Motor neuron (in vitro differentiated cells): ENCODE measurements around the gene FXYD6. TPM values are rescaled to one million over a fixed set of nuclear protein-coding genes. Genes with fewer than 3 reads are reported as not detected.
A peak's percentile ranks its signal among the peaks of the same experiment; 100 is the strongest.
"Not testable (repeated sequence)": the region's sequence is repeated elsewhere in the genome, so short reads cannot be mapped to it uniquely, and the experiment has no call there.

ENCODE experiments used
- ATAC-seq, 8 experiments: fragments of 200-7000 bp; cut with Tn5 transposase; replicated peaks in 6 of 8; 2 replicates each; pipeline ENCODE4 v1.8.0; 2021; ENCODE audit warnings: mild to moderate bottlenecking in 8 of 8, moderate library complexity in 8 of 8
- H3K27ac ChIP-seq, 2 donors: fragments of 250-450 bp; sonication (Bioruptor Pico); 2 replicates each; pipeline ENCODE4 v1.9.0; 2021; ENCODE audit warnings: antibody characterized with exemption in 2 of 2, mild to moderate bottlenecking in 2 of 2, moderate library complexity in 1 of 2
- H3K4me1 ChIP-seq, 2 donors: fragments of 250-450 bp; sonication (Bioruptor Pico); replicated peaks in 1 of 2; 2 replicates each; pipeline ENCODE4 v1.6.1; 2021; ENCODE audit warnings: antibody characterized with exemption in 2 of 2, mild to moderate bottlenecking in 2 of 2, moderate library complexity in 1 of 2
- H3K4me3 ChIP-seq, 5 donors: fragments of 250-450 bp; sonication (Bioruptor Pico); 2 replicates each; pipeline ENCODE4 v1.9.0; 2021; ENCODE audit warnings: antibody characterized with exemption in 5 of 5, mild to moderate bottlenecking in 5 of 5, moderate library complexity in 4 of 5
- WGBS, 10 experiments: fragments of 450-650 bp; shearing (Covaris generic); methylation state at CpG; one replicate each; pipeline ENCODE4 v1.0.0; 2022; 5-methylcytosine and 5-hydroxymethylcytosine counted together
- in situ Hi-C, 9 experiments: fragments of 400-800 bp; cut with MboI; loops; one replicate each; pipeline ENCODE4 v1.15.0; 2021; ENCODE audit warnings: low sequenced_read_pairs in 9 of 9, low pct_unique_long_range_greater_than_20kb in 2 of 9; ENCODE audit not compliant: unreplicated experiment in 9 of 9
- total RNA-seq, 8 experiments: library from RNA; unstranded; fragments of 300-600 nt; gene quantifications; 2 replicates each; pipeline versions ENCODE4 v1.2.3 to v1.2.4, GENCODE V29; 2022

The FXYD6 gene
- total RNA-seq, 8 experiments from 2014 or later, result 0.18 to 230 (median 114) TPM

GRCh38 chr11:117818041-117818873 is 58.2 kb downstream of the FXYD6 start:
- ATAC-seq, result no peak
- in situ Hi-C loops, result loop anchor here in 6 of 9 experiments (25.0 kb wide), 2 partner anchors 244 to 381 kb away; no protein-coding TSS in a partner anchor
- Histone ChIP-seq H3K4me1 (peaks cover 35 to 42% of the 10 kb centered on the region in 2 donors), H3K27ac (no peak overlapping the region), H3K4me3 (no peak overlapping the region)
- 0 to 100% (median 57%) methylated on average over 1 to 6 of the region's 9 CpGs; no CpG with 5 or more reads in 3 of the 10 experiments for WGBS, 10 experiments

GRCh38 chr11:117817368-117818040 is 59.0 kb downstream of the FXYD6 start:
- H3K4me1 ChIP-seq, result peaks cover 35 to 45% of the 10 kb centered on the region in 2 donors
- ATAC-seq, result peak; percentile 3 to 61 (median 10)
- H3K4me3 ChIP-seq, result no peak overlapping the region
- H3K27ac ChIP-seq, result peak overlapping the region in 1 of 2 donors; percentile 78
- in situ Hi-C loops, result loop anchor here in 6 of 9 experiments (25.0 kb wide), 2 partner anchors 245 to 380 kb away; no protein-coding TSS in a partner anchor
- 0 to 50% (median 5%) methylated on average over 2 to 6 of the region's 19 CpGs; no CpG with 5 or more reads in 5 of the 10 experiments for WGBS, 10 experiments

GRCh38 chr11:117816846-117817367 is 59.6 kb downstream of the FXYD6 start:
- in situ Hi-C loops, result loop anchor here in 6 of 9 experiments (25.0 kb wide), 2 partner anchors 245 to 380 kb away; no protein-coding TSS in a partner anchor
- Histone ChIP-seq H3K4me3 (no peak overlapping the region), H3K4me1 (peaks cover 35 to 45% of the 10 kb centered on the region in 2 donors), H3K27ac (peak overlapping the region; percentile 39 to 78)
- ATAC-seq, result peak in 6 of 8 experiments; percentile 0 to 3 (median 2)
- 70 to 100% (median 90%) methylated on average over 1 to 2 of the region's 5 CpGs; no CpG with 5 or more reads in 6 of the 10 experiments for WGBS, 10 experiments

GRCh38 chr11:117816151-117816741 is 60.2 kb downstream of the FXYD6 start:
- H3K27ac ChIP-seq, result peak overlapping the region; percentile 42 to 78
- no peak overlapping the region for H3K4me3 ChIP-seq
- WGBS, 10 experiments, result 0 to 80% (median 7%) methylated on average over 1 to 5 of the region's 20 CpGs; no CpG with 5 or more reads in 4 of the 10 experiments
- peak; percentile 77 to 90 (median 85) for ATAC-seq
- peaks cover 35 to 45% of the 10 kb centered on the region in 2 donors for H3K4me1 ChIP-seq
- in situ Hi-C loops, result loop anchor here in 6 of 9 experiments (25.0 kb wide), 2 partner anchors 246 to 379 kb away; no protein-coding TSS in a partner anchor

- no peak overlapping the region for H3K4me3 ChIP-seq
- WGBS, 10 experiments, result 30% methylated on average over 6 of the region's 7 CpGs; no CpG with 5 or more reads in 9 of the 10 experiments
- peaks cover 35 to 45% of the 10 kb centered on the region in 2 donors for H3K4me1 ChIP-seq
- in situ Hi-C loops, result loop anchor here in 6 of 9 experiments (25.0 kb wide), 2 partner anchors 247 to 378 kb away; no protein-coding TSS in a partner anchor
- peak overlapping the region; percentile 2 to 78 for H3K27ac ChIP-seq
- no peak for ATAC-seq
These were observed 61.1 kb downstream of the FXYD6 start for GRCh38 chr11:117815262-117815803.

GRCh38 chr11:117814766-117815261 is 61.6 kb downstream of the FXYD6 start:
- Histone ChIP-seq H3K4me1 (peaks cover 35 to 45% of the 10 kb centered on the region in 2 donors), H3K4me3 (no peak overlapping the region), H3K27ac (peak overlapping the region; percentile 2 to 78)
- WGBS, 10 experiments, result 0 to 83% (median 55%) methylated on average over 1 to 7 of the region's 14 CpGs; no CpG with 5 or more reads in 5 of the 10 experiments
- in situ Hi-C loops, result loop anchor here in 6 of 9 experiments (25.0 kb wide), 2 partner anchors 247 to 378 kb away; no protein-coding TSS in a partner anchor
- peak in 5 of 8 experiments; percentile 1 to 18 (median 3) for ATAC-seq

GRCh38 chr11:117814204-117814765 is 62.2 kb downstream of the FXYD6 start:
- no peak overlapping the region for H3K4me3 ChIP-seq
- ATAC-seq, result no peak
- peaks cover 35 to 49% of the 10 kb centered on the region in 2 donors for H3K4me1 ChIP-seq
- in situ Hi-C loops, result loop anchor here in 6 of 9 experiments (25.0 kb wide), 2 partner anchors 248 to 377 kb away; no protein-coding TSS in a partner anchor
- WGBS, 10 experiments, result 0 to 70% (median 45%) methylated on average over 1 to 4 of the region's 7 CpGs; no CpG with 5 or more reads in 6 of the 10 experiments
- H3K27ac ChIP-seq, result peak overlapping the region in 1 of 2 donors; percentile 78

GRCh38 chr11:117810056-117810451 is 66.4 kb downstream of the FXYD6 start:
- H3K4me1 ChIP-seq, result peaks cover 14 to 26% of the 10 kb centered on the region in 2 donors
- in situ Hi-C loops, result loop anchor here in 6 of 9 experiments (25.0 kb wide), 2 partner anchors 252 to 373 kb away; no protein-coding TSS in a partner anchor
- not testable (repeated sequence) for H3K4me3 ChIP-seq, ATAC-seq, H3K27ac ChIP-seq
- WGBS, 10 experiments, result 60 to 98% (median 93%) methylated on average over 1 to 10 of the region's 12 CpGs; no CpG with 5 or more reads in 2 of the 10 experiments

GRCh38 chr11:117809236-117810055 is 67.0 kb downstream of the FXYD6 start:
- ATAC-seq, result peak; percentile 95 to 100 (median 99)
- in situ Hi-C loops, result loop anchor here (10.0 to 25.0 kb wide), 4 partner anchors 253 to 385 kb away; no protein-coding TSS in a partner anchor
- 25 to 100% (median 60%) methylated on average over 1 to 10 of the region's 22 CpGs; no CpG with 5 or more reads in 3 of the 10 experiments for WGBS, 10 experiments
- Histone ChIP-seq H3K4me3 (no peak overlapping the region), H3K4me1 (peaks cover 7 to 20% of the 10 kb centered on the region in 2 donors), H3K27ac (no peak overlapping the region)

- no peak overlapping the region for H3K4me3 ChIP-seq
- H3K27ac ChIP-seq, result no peak overlapping the region
- peak in 5 of 8 experiments; percentile 5 to 50 (median 14) for ATAC-seq
- WGBS, 10 experiments, result 40 to 100% (median 82%) methylated on average over 1 to 8 of the region's 12 CpGs; no CpG with 5 or more reads in 2 of the 10 experiments
- in situ Hi-C loops, result loop anchor here (10.0 to 25.0 kb wide), 4 partner anchors 254 to 384 kb away; no protein-coding TSS in a partner anchor
- peaks cover 3 to 15% of the 10 kb centered on the region in 2 donors for H3K4me1 ChIP-seq
These were observed 67.7 kb downstream of the FXYD6 start for GRCh38 chr11:117808784-117809183.
